CD14-positive monocyte (primary cell): ENCODE measurements around the gene FAM120B. TPM values are rescaled to one million over a fixed set of nuclear protein-coding genes. Genes with fewer than 3 reads are reported as not detected.

Experiments used
- DNase-seq, 3 donors: peaks; one replicate each; pipeline ENCODE4 v3.0.0-alpha.2; 2011 to 2022
- H2AFZ ChIP-seq: 2 replicates; pipeline ENCODE4 v1.6.0; 2012; ENCODE audit warnings: mild to moderate bottlenecking, low read depth, low read length, inconsistent platforms; ENCODE audit not compliant: insufficient read depth, poor library complexity, severe bottlenecking
- H3K27ac ChIP-seq, 2 donors: 1 replicate in 1 of 2; 2 replicates in 1 of 2; pipeline ENCODE4 v1.5.1; 2012 to 2013; ENCODE audit warnings: low read length in 2 of 2, control low read depth in 1 of 2, inconsistent platforms in 1 of 2, low read depth in 1 of 2, mild to moderate bottlenecking in 1 of 2
- H3K27me3 ChIP-seq, 2 donors: one replicate each; pipeline versions ENCODE4 v1.6.0 to v1.6.1; 2011 to 2013; ENCODE audit warnings: low read length in 2 of 2; ENCODE audit not compliant: control insufficient read depth in 2 of 2, insufficient read depth in 2 of 2
- H3K36me3 ChIP-seq, 2 donors: replicated peaks in 1 of 2; 1 replicate in 1 of 2; 2 replicates in 1 of 2; pipeline versions ENCODE4 v1.5.1 to v1.6.1; 2012 to 2013; ENCODE audit warnings: low read length in 2 of 2, control low read depth in 1 of 2, inconsistent platforms in 1 of 2, mild to moderate bottlenecking in 1 of 2; ENCODE audit not compliant: insufficient read depth in 2 of 2, control insufficient read depth in 1 of 2
- H3K4me1 ChIP-seq, 2 donors: 1 replicate in 1 of 2; 2 replicates in 1 of 2; pipeline versions ENCODE4 v1.5.1 to v1.6.1; 2012 to 2013; ENCODE audit warnings: low read length in 2 of 2, control low read depth in 1 of 2, inconsistent platforms in 1 of 2, mild to moderate bottlenecking in 1 of 2, moderate library complexity in 1 of 2; ENCODE audit not compliant: insufficient read depth in 2 of 2, control insufficient read depth in 1 of 2
- H3K4me2 ChIP-seq: replicated peaks from 2 replicates; pipeline ENCODE3; 2012; ENCODE audit warnings: low read length, moderate library complexity, mild to moderate bottlenecking; ENCODE audit not compliant: poor library complexity, severe bottlenecking; ENCODE audit errors: extremely low read depth
- H3K4me3 ChIP-seq, 3 experiments: fragments of 200-600 bp in 1 of 3; sonication (generic) in 1 of 3; replicated peaks in 1 of 3; 1 replicate in 2 of 3; 2 replicates in 1 of 3; pipeline ENCODE4 v1.5.1; 2011 to 2013; ENCODE audit warnings: low read length in 3 of 3, mild to moderate bottlenecking in 3 of 3, control low read depth in 2 of 3, low read depth in 2 of 3, inconsistent platforms in 1 of 3, moderate library complexity in 1 of 3
- H3K79me2 ChIP-seq: 2 replicates; pipeline ENCODE4 v1.6.0; 2012; ENCODE audit warnings: mild to moderate bottlenecking, control low read depth, inconsistent platforms, low read length, moderate library complexity; ENCODE audit not compliant: insufficient read depth
- H3K9ac ChIP-seq: 2 replicates; pipeline ENCODE4 v1.6.0; 2017; ENCODE audit warnings: low read length, mild to moderate bottlenecking; ENCODE audit not compliant: insufficient read depth, poor library complexity, severe bottlenecking
- H3K9me3 ChIP-seq, 2 donors: replicated peaks in 1 of 2; 1 replicate in 1 of 2; 2 replicates in 1 of 2; pipeline versions ENCODE4 v1.5.1 to v1.6.1; 2012 to 2013; ENCODE audit warnings: low read length in 2 of 2, control low read depth in 1 of 2; ENCODE audit not compliant: control insufficient read depth in 1 of 2, insufficient read depth in 1 of 2
- H4K20me1 ChIP-seq: 2 replicates; pipeline ENCODE4 v1.6.0; 2012; ENCODE audit warnings: mild to moderate bottlenecking, low read length, control low read depth, moderate library complexity; ENCODE audit not compliant: insufficient read depth
- H3K27ac Mint-ChIP-seq, 7 donors: one replicate each; pipeline ENCODE4 v1.8.0; 2020; ENCODE audit warnings: mild to moderate bottlenecking in 7 of 7, mixed read lengths in 7 of 7, moderate library complexity in 6 of 7, inconsistent platforms in 2 of 7
- H3K27me3 Mint-ChIP-seq, 3 donors: one replicate each; pipeline ENCODE4 v1.8.0; 2021 to 2022; ENCODE audit warnings: low read depth in 3 of 3, mild to moderate bottlenecking in 3 of 3, mixed read lengths in 3 of 3, moderate library complexity in 3 of 3, inconsistent platforms in 1 of 3
- H3K36me3 Mint-ChIP-seq, 2 donors: one replicate each; pipeline ENCODE4 v1.8.0; 2020; ENCODE audit warnings: mixed read lengths in 2 of 2, inconsistent platforms in 1 of 2, mild to moderate bottlenecking in 1 of 2
- H3K4me1 Mint-ChIP-seq: one replicate; pipeline ENCODE4 v1.8.0; 2020; ENCODE audit warnings: mild to moderate bottlenecking, mixed read lengths
- H3K4me3 Mint-ChIP-seq, 2 donors: one replicate each; pipeline ENCODE4 v1.8.0; 2020; ENCODE audit warnings: mild to moderate bottlenecking in 2 of 2, mixed read lengths in 2 of 2, moderate library complexity in 1 of 2
- H3K9me3 Mint-ChIP-seq, 7 donors: one replicate each; pipeline ENCODE4 v1.8.0; 2020 to 2022; ENCODE audit warnings: mixed read lengths in 7 of 7, mild to moderate bottlenecking in 6 of 7, moderate library complexity in 6 of 7, inconsistent platforms in 2 of 7
- WGBS: methylation state at CpG from one replicate; pipeline ENCODE4 v1.1.5; 2013; ENCODE audit warnings: missing lambda C conversion rate; ENCODE audit not compliant: insufficient coverage; 5-methylcytosine and 5-hydroxymethylcytosine counted together
- intact Hi-C, 2 donors: fragments of 100-400 bp; cut with micrococcal nuclease; formaldehyde crosslinking; loops; one replicate each; pipeline versions ENCODE4 v1.15.0 to v1.15.1; 2023
- polyA plus RNA-seq, 3 donors: library from polyadenylated mRNA; depleted of rRNA in 1 of 3; unstranded in 2 of 3; stranded (reverse) in 1 of 3; fragments of 300-500 nt in 2 of 3; fragments of >200 nt in 1 of 3; fragmentation: Illumina TruSeq in 2 of 3; gene quantifications; 1 replicate in 2 of 3; 2 replicates in 1 of 3; pipeline ENCODE4 v1.2.3, GENCODE V29; 2012 to 2021
- TF ChIP-seq, protein P1 (sequence below): fragments of 200-600 bp; IDR thresholded peaks from one replicate; pipeline ENCODE4 v1.8.0; 2022; ENCODE audit warnings: antibody characterized with exemption, mild to moderate bottlenecking

Gene FAM120B
- polyA plus RNA-seq, 3 donors, result 10.6 to 20.2 (median 11.2) TPM

DNA sequence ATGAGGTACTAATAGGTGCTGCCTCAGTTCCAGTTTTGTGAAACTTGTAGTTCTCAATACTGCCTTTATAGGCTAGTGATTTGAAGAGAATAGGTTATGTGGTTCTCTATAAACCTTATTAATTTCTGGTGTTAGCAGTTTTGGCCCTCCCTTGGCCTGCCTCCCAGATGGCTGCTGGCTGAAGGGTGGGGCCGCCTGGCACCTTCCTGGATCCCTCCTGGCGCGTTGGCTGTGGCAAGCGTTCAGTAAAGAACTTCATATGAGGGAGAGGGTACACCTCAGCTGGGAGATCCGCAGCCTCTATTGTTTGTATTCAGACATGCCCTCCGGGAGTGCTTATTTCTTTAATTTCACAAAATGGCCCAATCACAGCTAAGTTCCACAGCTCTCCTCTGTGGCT lies 51.9 kb downstream of the FAM120B start:
- intact Hi-C loops, result no loop called here
- H3K27me3 ChIP-seq, result no peaks in the 10 kb centered on the region
- H3K9me3 ChIP-seq, result no peaks in the 10 kb centered on the region
- H3K27ac ChIP-seq, result no peak overlapping the region
- no peaks in the 10 kb centered on the region for H3K27me3 Mint-ChIP-seq
- H3K36me3 ChIP-seq, result peaks cover 65 to 71% of the 10 kb centered on the region in 2 donors
- DNase-seq, result no peak
- no peaks in the 10 kb centered on the region for H3K4me1 Mint-ChIP-seq
- H3K4me1 ChIP-seq, result no peaks in the 10 kb centered on the region
- H4K20me1 ChIP-seq, result no peaks in the 10 kb centered on the region
- H3K36me3 Mint-ChIP-seq, result peaks cover 67 to 83% of the 10 kb centered on the region in 2 donors
- H3K9me3 Mint-ChIP-seq, result peaks cover 0 to under 1% (median 0%) of the 10 kb centered on the region in 7 donors
- H3K27ac Mint-ChIP-seq, result peak overlapping the region in 2 of 7 donors; percentile 26 to 37
- H3K4me3 ChIP-seq, result no peak overlapping the region
- no peak overlapping the region for H2AFZ ChIP-seq
- WGBS, result 100% methylated on average over 3 of the region's 6 CpGs
- TF ChIP-seq, protein P1, sequence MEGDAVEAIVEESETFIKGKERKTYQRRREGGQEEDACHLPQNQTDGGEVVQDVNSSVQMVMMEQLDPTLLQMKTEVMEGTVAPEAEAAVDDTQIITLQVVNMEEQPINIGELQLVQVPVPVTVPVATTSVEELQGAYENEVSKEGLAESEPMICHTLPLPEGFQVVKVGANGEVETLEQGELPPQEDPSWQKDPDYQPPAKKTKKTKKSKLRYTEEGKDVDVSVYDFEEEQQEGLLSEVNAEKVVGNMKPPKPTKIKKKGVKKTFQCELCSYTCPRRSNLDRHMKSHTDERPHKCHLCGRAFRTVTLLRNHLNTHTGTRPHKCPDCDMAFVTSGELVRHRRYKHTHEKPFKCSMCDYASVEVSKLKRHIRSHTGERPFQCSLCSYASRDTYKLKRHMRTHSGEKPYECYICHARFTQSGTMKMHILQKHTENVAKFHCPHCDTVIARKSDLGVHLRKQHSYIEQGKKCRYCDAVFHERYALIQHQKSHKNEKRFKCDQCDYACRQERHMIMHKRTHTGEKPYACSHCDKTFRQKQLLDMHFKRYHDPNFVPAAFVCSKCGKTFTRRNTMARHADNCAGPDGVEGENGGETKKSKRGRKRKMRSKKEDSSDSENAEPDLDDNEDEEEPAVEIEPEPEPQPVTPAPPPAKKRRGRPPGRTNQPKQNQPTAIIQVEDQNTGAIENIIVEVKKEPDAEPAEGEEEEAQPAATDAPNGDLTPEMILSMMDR, result no peak
- H3K9ac ChIP-seq, result no peak overlapping the region
- no peak overlapping the region for H3K4me3 Mint-ChIP-seq
- H3K79me2 ChIP-seq, result no peaks in the 10 kb centered on the region
- no peak overlapping the region for H3K4me2 ChIP-seq

DNA sequence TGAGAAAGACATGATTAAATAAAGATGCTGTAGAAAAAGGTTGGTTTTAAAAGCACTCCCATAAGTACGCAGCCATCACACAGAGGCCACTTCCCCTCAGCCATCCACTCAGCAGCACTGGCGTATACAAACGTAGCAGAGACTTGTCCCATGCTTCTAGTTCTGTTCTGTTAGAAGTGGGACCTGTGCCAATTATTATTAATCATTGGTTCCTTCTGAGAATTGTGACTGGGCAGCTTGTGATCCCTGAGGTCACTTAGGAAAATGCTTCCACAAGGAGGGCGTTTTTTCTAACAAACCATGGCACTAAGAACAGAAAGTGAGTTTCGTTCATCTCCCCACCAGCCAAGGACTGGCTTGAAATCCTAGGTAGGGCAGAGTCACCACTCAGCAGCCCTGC lies 53.9 kb downstream of the FAM120B start:
- Mint-ChIP-seq H3K4me1 (no peaks in the 10 kb centered on the region), H3K4me3 (no peak overlapping the region), H3K36me3 (peaks cover 83 to 95% of the 10 kb centered on the region in 2 donors), H3K27me3 (no peaks in the 10 kb centered on the region), H3K9me3 (no peaks in the 10 kb centered on the region), H3K27ac (no peak overlapping the region)
- Histone ChIP-seq H3K4me3 (no peak overlapping the region), H3K27ac (no peak overlapping the region), H3K9me3 (no peaks in the 10 kb centered on the region), H3K9ac (no peak overlapping the region), H2AFZ (no peak overlapping the region), H3K79me2 (no peaks in the 10 kb centered on the region), H3K4me1 (no peaks in the 10 kb centered on the region), H3K36me3 (peaks cover 81 to 90% of the 10 kb centered on the region in 2 donors), H3K4me2 (no peak overlapping the region), H3K27me3 (no peaks in the 10 kb centered on the region), H4K20me1 (no peaks in the 10 kb centered on the region)
- intact Hi-C loops, result no loop called here
- DNase-seq, result no peak
- TF ChIP-seq, protein P1, result no peak
- no CpG with 5 or more reads among the region's 5 CpGs for WGBS
